GM23338 (cell line): ENCODE data around the gene NELL2. TPM values are rescaled to one million over a fixed set of nuclear protein-coding genes. Genes with fewer than 3 reads are reported as not detected.

Source experiments
- ATAC-seq: fragments of 200-7000 bp; cut with Tn5 transposase; 3 replicates; pipeline ENCODE4 v1.9.1; 2020
- DNase-seq: peaks from one replicate; pipeline ENCODE4 v3.0.0-alpha.2; 2015; ENCODE audit warnings: low spot score
- H2AFZ ChIP-seq: fragments of 200-600 bp; sonication (generic); 2 replicates; pipeline ENCODE4 v1.8.0; 2016; ENCODE audit warnings: antibody characterized with exemption, mild to moderate bottlenecking, moderate library complexity
- H3F3A ChIP-seq: fragments of 200-600 bp; sonication (generic); replicated peaks from 2 replicates; pipeline ENCODE4 v1.8.0; 2017; ENCODE audit warnings: antibody characterized with exemption, mixed run types, low read depth
- H3K27ac ChIP-seq: fragments of 200-600 bp; sonication (generic); 2 replicates; pipeline ENCODE4 v1.6.1; 2016; ENCODE audit warnings: low read depth
- H3K27me3 ChIP-seq: fragments of 200-600 bp; sonication (generic); 2 replicates; pipeline ENCODE4 v1.8.0; 2016; ENCODE audit warnings: mild to moderate bottlenecking, mixed run types, moderate library complexity; ENCODE audit not compliant: insufficient read depth
- H3K36me3 ChIP-seq: fragments of 200-600 bp; sonication (generic); 2 replicates; pipeline ENCODE4 v1.8.0; 2016; ENCODE audit warnings: mild to moderate bottlenecking; ENCODE audit not compliant: insufficient read depth
- H3K4me1 ChIP-seq: fragments of 200-600 bp; sonication (generic); 2 replicates; pipeline ENCODE4 v1.8.0; 2016; ENCODE audit warnings: mild to moderate bottlenecking, moderate library complexity; ENCODE audit not compliant: insufficient read depth
- H3K4me2 ChIP-seq: fragments of 200-600 bp; sonication (generic); 2 replicates; pipeline ENCODE4 v1.7.1; 2017; ENCODE audit warnings: mixed run types
- H3K4me3 ChIP-seq: fragments of 200-600 bp; sonication (generic); 2 replicates; pipeline ENCODE4 v1.6.1; 2016; ENCODE audit warnings: mixed run types
- H3K79me2 ChIP-seq: fragments of 200-600 bp; sonication (generic); replicated peaks from 2 replicates; pipeline ENCODE4 v1.8.0; 2017; ENCODE audit warnings: mild to moderate bottlenecking; ENCODE audit not compliant: insufficient read depth
- H3K9me2 ChIP-seq: fragments of 200-600 bp; sonication (generic); 2 replicates; pipeline ENCODE4 v1.8.0; 2017; ENCODE audit not compliant: insufficient read depth
- H4K20me1 ChIP-seq: fragments of 200-600 bp; sonication (generic); replicated peaks from 2 replicates; pipeline ENCODE4 v1.8.0; 2017; ENCODE audit warnings: mild to moderate bottlenecking; ENCODE audit not compliant: insufficient read depth
- H3K27ac Mint-ChIP-seq: 2 replicates; pipeline ENCODE4 v1.8.0; 2020; ENCODE audit warnings: inconsistent platforms, mild to moderate bottlenecking, moderate library complexity, mixed read lengths
- H3K27me3 Mint-ChIP-seq: 3 replicates; pipeline ENCODE4 v1.8.0; 2022; ENCODE audit warnings: low read depth, mild to moderate bottlenecking, moderate library complexity, mixed read lengths, inconsistent platforms; ENCODE audit not compliant: insufficient read depth, poor library complexity
- H3K36me3 Mint-ChIP-seq: 3 replicates; pipeline ENCODE4 v1.8.0; 2021; ENCODE audit warnings: low read depth, mild to moderate bottlenecking, inconsistent platforms, moderate library complexity, mixed read lengths
- H3K4me1 Mint-ChIP-seq: 3 replicates; pipeline ENCODE4 v1.8.0; 2020; ENCODE audit warnings: mild to moderate bottlenecking, inconsistent platforms, mixed read lengths
- H3K4me3 Mint-ChIP-seq: 3 replicates; pipeline ENCODE4 v1.8.0; 2021; ENCODE audit warnings: moderate library complexity, mild to moderate bottlenecking, inconsistent platforms, mixed read lengths
- H3K9me3 Mint-ChIP-seq: 3 replicates; pipeline ENCODE4 v1.8.0; 2020; ENCODE audit warnings: moderate library complexity, mild to moderate bottlenecking, inconsistent platforms, mixed read lengths
- CTCF ChIP-seq, 2 experiments: fragments of 200-600 bp in 1 of 2; sonication (generic) in 1 of 2; conservative IDR thresholded peaks; 2 replicates each; pipeline versions ENCODE4 v1.5.1 to v1.6.1; 2016 to 2017; ENCODE audit warnings: antibody characterized with exemption in 2 of 2, low read depth in 2 of 2, mild to moderate bottlenecking in 2 of 2, moderate library complexity in 1 of 2
- ETS1 ChIP-seq: IDR thresholded peaks from 2 replicates; pipeline ENCODE4 v1.6.1; 2016; ENCODE audit warnings: antibody characterized with exemption
- EZH2phosphoT487 ChIP-seq: fragments of 200-600 bp; sonication (generic); IDR thresholded peaks from one replicate; pipeline ENCODE4 v1.8.1; 2018; ENCODE audit warnings: antibody characterized with exemption; ENCODE audit not compliant: unreplicated experiment
- JUNB ChIP-seq: IDR thresholded peaks from one replicate; pipeline ENCODE4 v1.6.1; 2016; ENCODE audit warnings: antibody characterized with exemption; ENCODE audit not compliant: unreplicated experiment
- POLR2AphosphoS5 ChIP-seq: IDR thresholded peaks from 2 replicates; pipeline ENCODE4 v1.6.1; 2016; ENCODE audit warnings: antibody characterized with exemption, low read depth
- REST ChIP-seq: IDR thresholded peaks from one replicate; pipeline ENCODE4 v1.6.1; 2018; ENCODE audit warnings: antibody characterized with exemption; ENCODE audit not compliant: unreplicated experiment
- polyA plus RNA-seq: library from polyadenylated mRNA; unstranded; fragments of >200 nt; fragmentation: Nextera tagmentation; extraction: Ambion mirVana; gene quantifications from 2 replicates; pipeline ENCODE4 v1.2.1, GENCODE V29; 2016
- total RNA-seq: library from RNA; depleted of rRNA; stranded (reverse); fragments of >200 nt; shearing (Covaris generic); gene quantifications from 2 replicates; pipeline ENCODE4 v1.2.3, GENCODE V29; 2014

NELL2 gene
- total and polyA plus RNA-seq, 2 experiments from 2014 or later = 25.1 to 99.5 TPM

GRCh38 chr12:44654646-44655639, 221.2 kb downstream of the NELL2 start:
- Histone ChIP-seq H3K4me1 (peaks cover 20% of the 10 kb centered on the region), H3K4me3 (no peak overlapping the region), H3K79me2 (no peaks in the 10 kb centered on the region), H3K36me3 (no peaks in the 10 kb centered on the region), H3F3A (no peaks in the 10 kb centered on the region), H3K4me2 (peak overlapping the region; percentile 40; the same call in 1 of the 2 replicates), H4K20me1 (no peaks in the 10 kb centered on the region), H3K27me3 (no peaks in the 10 kb centered on the region), H3K27ac (0 out of 2 replicates have a peak overlapping the region, but pooled peaks have one; percentile 33), H2AFZ (no peak overlapping the region), H3K9me2 (no peaks in the 10 kb centered on the region)
- no peak overlapping the region for H3K27ac Mint-ChIP-seq
- H3K4me3 Mint-ChIP-seq = no peak overlapping the region
- ATAC-seq (peak; percentile 73), DNase-seq (peak; percentile 45)
- H3K36me3 Mint-ChIP-seq = peaks cover 11% of the 10 kb centered on the region; the same call in 2 of the 3 replicates
- no peaks in the 10 kb centered on the region for H3K9me3 Mint-ChIP-seq
- no peaks in the 10 kb centered on the region for H3K27me3 Mint-ChIP-seq
- no peak for TF ChIP-seq EZH2phosphoT487
- H3K4me1 Mint-ChIP-seq = peaks cover 25% of the 10 kb centered on the region

GRCh38 chr12:44653861-44654527, 222.1 kb downstream of the NELL2 start:
- H3K4me1 ChIP-seq = peaks cover 26% of the 10 kb centered on the region
- Mint-ChIP-seq H3K4me1 (peaks cover 33% of the 10 kb centered on the region), H3K4me3 (no peak overlapping the region), H3K36me3 (peaks cover 6% of the 10 kb centered on the region; the same call in 1 of the 3 replicates), H3K27me3 (no peaks in the 10 kb centered on the region), H3K9me3 (no peaks in the 10 kb centered on the region), H3K27ac (no peak overlapping the region)
- H3K27me3 ChIP-seq = no peaks in the 10 kb centered on the region
- no peaks in the 10 kb centered on the region for H3F3A ChIP-seq
- H3K9me2 ChIP-seq = no peaks in the 10 kb centered on the region
- TF ChIP-seq EZH2phosphoT487 = no peak
- TF ChIP-seq CTCF (conservative IDR thresholded peaks at IDR 0.05; ENCODE audit: low read depth in 2 of 2) = no peak
- no peak for TF ChIP-seq JUNB
- no peak for ATAC-seq
- H3K4me3 ChIP-seq = no peak overlapping the region
- no peaks in the 10 kb centered on the region for H3K79me2 ChIP-seq
- peak overlapping the region; percentile 40; the same call in 1 of the 2 replicates for H3K4me2 ChIP-seq
- H4K20me1 ChIP-seq = no peaks in the 10 kb centered on the region
- H2AFZ ChIP-seq = no peak overlapping the region
- H3K36me3 ChIP-seq = no peaks in the 10 kb centered on the region
- no peak for DNase-seq
- no peak overlapping the region for H3K27ac ChIP-seq

- no peaks in the 10 kb centered on the region for H3K27me3 Mint-ChIP-seq
- H4K20me1 ChIP-seq = no peaks in the 10 kb centered on the region
- peaks cover 30% of the 10 kb centered on the region for H3K4me1 Mint-ChIP-seq
- no peaks in the 10 kb centered on the region for H3F3A ChIP-seq
- no peaks in the 10 kb centered on the region for H3K36me3 ChIP-seq
- H3K9me2 ChIP-seq = no peaks in the 10 kb centered on the region
- no peak overlapping the region for H3K4me3 Mint-ChIP-seq
- H3K4me2 ChIP-seq = no peak overlapping the region
- no peaks in the 10 kb centered on the region for H3K9me3 Mint-ChIP-seq
- H3K27ac ChIP-seq = no peak overlapping the region
- no peak overlapping the region for H2AFZ ChIP-seq
- no peaks in the 10 kb centered on the region for H3K27me3 ChIP-seq
- no peaks in the 10 kb centered on the region for H3K36me3 Mint-ChIP-seq
- no peak overlapping the region for H3K4me3 ChIP-seq
- no peaks in the 10 kb centered on the region for H3K79me2 ChIP-seq
- no peak overlapping the region for H3K27ac Mint-ChIP-seq
- ATAC-seq (no peak), DNase-seq (no peak)
- H3K4me1 ChIP-seq = peaks cover 22% of the 10 kb centered on the region
- TF ChIP-seq REST (no peak), ETS1 (no peak), POLR2AphosphoS5 (no peak), CTCF (conservative IDR thresholded peaks at IDR 0.05; ENCODE audit: low read depth in 2 of 2) (no peak)
Observed at GRCh38 chr12:44649693-44650092, 226.4 kb downstream of the NELL2 start.
